Stomach (tissue), 4 donors: ENCODE results near the gene STK35.

Source experiments
- CTCF ChIP-seq, 7 experiments: fragments of 450-650 bp in 4 of 7; fragments of 200-600 bp in 3 of 7; sonication (generic) in 3 of 7; IDR thresholded peaks; one replicate each; pipeline ENCODE4 v1.5.1; 2016 to 2019; ENCODE audit warnings: antibody characterized with exemption in 7 of 7, control low read depth in 2 of 7, mild to moderate bottlenecking in 1 of 7
- EP300 ChIP-seq: sonication (generic); formaldehyde crosslinking; IDR thresholded peaks from one replicate; pipeline ENCODE4 v1.6.1; 2017; ENCODE audit warnings: antibody characterized with exemption
- POLR2A ChIP-seq, 4 donors: fragments of 450-650 bp; IDR thresholded peaks; one replicate each; pipeline ENCODE4 v1.6.1; 2016; ENCODE audit warnings: antibody characterized with exemption in 4 of 4, control low read depth in 2 of 4, mild to moderate bottlenecking in 1 of 4, moderate library complexity in 1 of 4
- POLR2AphosphoS5 ChIP-seq, 3 donors: sonication (generic); formaldehyde crosslinking; IDR thresholded peaks; one replicate each; pipeline ENCODE4 v1.6.1; 2016; ENCODE audit warnings: antibody characterized with exemption in 3 of 3

DNA sequence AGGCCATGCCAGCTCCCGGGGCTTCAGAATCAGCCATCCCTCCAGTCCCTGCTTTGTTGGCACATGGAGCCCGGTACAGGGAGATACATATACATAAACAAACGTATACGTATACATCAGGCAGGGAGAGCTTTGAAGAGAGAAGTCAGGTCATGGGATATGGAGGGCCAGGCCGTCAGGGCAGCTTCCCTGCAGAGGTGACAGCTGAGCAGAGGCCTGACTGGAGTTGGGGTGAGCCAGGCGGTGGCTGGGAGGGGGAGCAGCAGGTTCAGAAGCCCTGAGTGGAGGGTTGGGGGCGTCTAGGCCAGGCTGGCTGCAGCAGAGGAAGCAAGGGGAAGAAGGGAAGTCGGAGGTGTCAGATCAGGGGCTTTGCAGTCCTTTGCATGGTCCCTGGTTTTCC lies 61.7 kb downstream of the STK35 start:
- TF ChIP-seq CTCF (IDR thresholded peaks at IDR 0.05), result no peak
- TF ChIP-seq POLR2A (IDR thresholded peaks at IDR 0.05), result no peak
- no peak for TF ChIP-seq EP300
- no peak for TF ChIP-seq POLR2AphosphoS5 (IDR thresholded peaks at IDR 0.05)
